ENCODE measurements around the gene NPTN. TPM values are rescaled to one million over a fixed set of nuclear protein-coding genes. Genes with fewer than 3 reads are reported as not detected.

Gene NPTN
- 43.3 TPM for total RNA-seq

DNA sequence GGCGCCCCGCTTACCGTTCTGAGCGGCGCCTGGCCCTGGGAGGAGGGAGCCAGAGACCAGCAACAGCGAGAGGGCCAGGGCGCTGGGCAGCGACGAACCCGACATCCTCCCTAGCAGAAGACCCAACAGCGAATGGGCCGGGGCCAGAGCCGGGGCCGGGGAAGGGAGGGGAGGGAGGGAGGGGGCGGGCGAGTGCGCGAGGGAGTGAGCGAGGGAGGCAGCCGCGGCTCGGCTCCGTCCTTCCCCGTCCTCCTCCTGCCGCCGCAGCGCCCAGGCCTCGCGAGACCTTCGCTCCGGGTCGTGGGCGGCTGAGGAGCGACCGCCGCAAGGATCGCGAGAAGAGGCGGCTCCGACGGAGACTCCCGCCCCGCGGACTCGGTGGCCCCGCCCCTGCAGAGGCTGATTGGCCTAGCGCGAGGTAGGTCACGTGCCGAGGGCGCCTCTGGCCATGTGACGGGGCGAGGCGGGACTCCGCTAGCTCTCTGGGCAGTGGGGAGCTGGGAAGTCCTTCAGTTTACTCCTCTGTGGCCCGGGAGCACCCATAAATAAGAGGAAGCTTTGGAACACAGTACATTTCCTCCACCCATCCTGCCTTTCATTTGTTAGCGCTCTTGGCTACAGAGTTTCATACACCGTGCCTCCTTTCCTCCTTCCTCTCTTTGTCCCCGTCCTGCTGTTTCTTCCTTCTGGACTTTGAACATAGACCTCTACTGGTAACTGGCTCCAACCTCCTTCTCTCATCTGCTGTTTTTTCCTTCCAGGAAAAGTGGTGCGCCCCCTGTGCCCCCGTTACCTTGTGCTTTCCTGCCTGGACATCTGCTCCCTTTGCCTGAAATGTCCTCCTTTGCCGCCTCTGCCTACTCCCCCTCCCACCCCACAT is at the start of gene NPTN:
Gene NPTN (minus strand): TSS at position 279 of the 880 bp plus-strand sequence. CDS start 174 bp downstream, at position 105.
- Histone ChIP-seq H3K9ac (ENCODE audit: low read depth in 1 of 3, low read length in 3 of 3) (peak within 1 kb of the TSS; percentile 84 to 90 (median 85)), H3K27me3 (ENCODE audit: control insufficient read depth in 3 of 3, insufficient read depth in 3 of 3, low read length in 3 of 3) (peaks cover 0 to 3% (median 0%) of the 10 kb centered on the region in 3 donors), H3K27ac (ENCODE audit: low read depth, low read length) (peak within 1 kb of the TSS; percentile 83), H3K4me3 (ENCODE audit: low read length in 3 of 3) (peak within 1 kb of the TSS; percentile 74 to 87 (median 79)), H3K4me1 (ENCODE audit: control insufficient read depth in 3 of 3, insufficient read depth in 3 of 3, low read length in 3 of 3) (peaks cover 33 to 40% (median 40%) of the 10 kb centered on the region in 3 donors), H3K9me3 (ENCODE audit: control insufficient read depth in 3 of 3, low read length in 3 of 3) (no peaks in the 10 kb centered on the region), H3K36me3 (ENCODE audit: control insufficient read depth in 3 of 3, insufficient read depth in 3 of 3, low read length in 3 of 3) (no peaks in the 10 kb centered on the region)

DNA sequence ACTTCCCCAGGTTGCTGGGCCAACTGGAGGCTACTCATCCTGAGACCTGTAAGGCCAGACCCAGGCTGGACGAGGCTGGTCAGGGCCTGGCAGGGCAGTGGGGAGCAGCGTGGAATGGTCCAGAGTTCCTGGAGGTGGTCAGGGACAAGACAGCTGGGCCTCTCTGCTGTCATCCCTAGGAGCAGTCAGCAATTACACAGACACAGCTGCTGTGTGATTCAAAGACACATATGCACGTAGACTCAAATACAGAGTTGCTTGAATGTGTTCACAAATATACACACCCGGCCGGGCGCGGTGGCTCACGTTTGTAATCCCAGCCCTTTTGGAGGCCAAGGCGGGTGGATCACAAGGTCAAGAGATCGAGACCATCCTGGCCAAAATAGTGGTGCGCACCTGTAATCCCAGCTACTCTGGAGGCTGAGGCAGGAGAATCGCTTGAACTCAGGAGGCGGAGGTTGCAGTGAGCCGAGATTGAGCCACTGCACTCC is 49.5 kb upstream of the NPTN start:
- Histone ChIP-seq H3K4me3 (ENCODE audit: low read length in 3 of 3) (no peak overlapping the region), H3K9ac (ENCODE audit: low read depth in 1 of 3, low read length in 3 of 3) (no peak overlapping the region), H3K27me3 (ENCODE audit: control insufficient read depth in 3 of 3, insufficient read depth in 3 of 3, low read length in 3 of 3) (no peaks in the 10 kb centered on the region), H3K27ac (ENCODE audit: low read depth, low read length) (peak overlapping the region; percentile 80), H3K9me3 (ENCODE audit: control insufficient read depth in 3 of 3, low read length in 3 of 3) (no peaks in the 10 kb centered on the region), H3K36me3 (ENCODE audit: control insufficient read depth in 3 of 3, insufficient read depth in 3 of 3, low read length in 3 of 3) (no peaks in the 10 kb centered on the region), H3K4me1 (ENCODE audit: control insufficient read depth in 3 of 3, insufficient read depth in 3 of 3, low read length in 3 of 3) (peaks cover 25 to 36% (median 32%) of the 10 kb centered on the region in 3 donors)

GRCh38 chr15:73681856-73682599 is 48.8 kb upstream of the NPTN start:
- H3K4me1 ChIP-seq (ENCODE audit: control insufficient read depth in 3 of 3, insufficient read depth in 3 of 3, low read length in 3 of 3), result peaks cover 23 to 35% (median 32%) of the 10 kb centered on the region in 3 donors
- no peak overlapping the region for H3K9ac ChIP-seq (ENCODE audit: low read depth in 1 of 3, low read length in 3 of 3)
- no peaks in the 10 kb centered on the region for H3K9me3 ChIP-seq (ENCODE audit: control insufficient read depth in 3 of 3, low read length in 3 of 3)
- no peaks in the 10 kb centered on the region for H3K36me3 ChIP-seq (ENCODE audit: control insufficient read depth in 3 of 3, insufficient read depth in 3 of 3, low read length in 3 of 3)
- H3K27me3 ChIP-seq (ENCODE audit: control insufficient read depth in 3 of 3, insufficient read depth in 3 of 3, low read length in 3 of 3), result no peaks in the 10 kb centered on the region
- H3K27ac ChIP-seq (ENCODE audit: low read depth, low read length), result no peak overlapping the region
- H3K4me3 ChIP-seq (ENCODE audit: low read length in 3 of 3), result no peak overlapping the region

DNA sequence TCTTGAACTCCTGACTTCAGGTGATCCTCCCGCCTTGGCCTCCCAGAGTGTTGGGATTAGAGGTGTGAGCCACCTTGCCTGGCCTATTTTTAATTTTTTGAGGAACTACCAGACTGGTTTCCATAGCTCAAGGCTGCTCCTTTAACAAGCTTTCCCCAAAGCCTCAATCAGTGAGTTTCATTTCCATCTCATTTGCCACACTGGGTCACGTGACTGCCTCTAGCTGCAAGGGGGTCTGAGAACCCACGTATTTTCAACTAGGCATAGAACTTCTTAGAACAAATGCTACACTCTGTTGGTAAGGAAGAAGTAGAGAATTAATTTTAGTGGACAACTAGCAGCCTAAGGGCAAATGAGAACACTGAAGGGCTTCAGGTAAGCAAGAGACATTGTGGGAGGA is 47.9 kb upstream of the NPTN start:
- no peaks in the 10 kb centered on the region for H3K9me3 ChIP-seq (ENCODE audit: control insufficient read depth in 3 of 3, low read length in 3 of 3)
- no peaks in the 10 kb centered on the region for H3K27me3 ChIP-seq (ENCODE audit: control insufficient read depth in 3 of 3, insufficient read depth in 3 of 3, low read length in 3 of 3)
- H3K4me3 ChIP-seq (ENCODE audit: low read length in 3 of 3), result no peak overlapping the region
- H3K4me1 ChIP-seq (ENCODE audit: control insufficient read depth in 3 of 3, insufficient read depth in 3 of 3, low read length in 3 of 3), result peaks cover 16 to 25% (median 22%) of the 10 kb centered on the region in 3 donors
- H3K36me3 ChIP-seq (ENCODE audit: control insufficient read depth in 3 of 3, insufficient read depth in 3 of 3, low read length in 3 of 3), result no peaks in the 10 kb centered on the region
- H3K9ac ChIP-seq (ENCODE audit: low read depth in 1 of 3, low read length in 3 of 3), result no peak overlapping the region
- no peak overlapping the region for H3K27ac ChIP-seq (ENCODE audit: low read depth, low read length)

DNA sequence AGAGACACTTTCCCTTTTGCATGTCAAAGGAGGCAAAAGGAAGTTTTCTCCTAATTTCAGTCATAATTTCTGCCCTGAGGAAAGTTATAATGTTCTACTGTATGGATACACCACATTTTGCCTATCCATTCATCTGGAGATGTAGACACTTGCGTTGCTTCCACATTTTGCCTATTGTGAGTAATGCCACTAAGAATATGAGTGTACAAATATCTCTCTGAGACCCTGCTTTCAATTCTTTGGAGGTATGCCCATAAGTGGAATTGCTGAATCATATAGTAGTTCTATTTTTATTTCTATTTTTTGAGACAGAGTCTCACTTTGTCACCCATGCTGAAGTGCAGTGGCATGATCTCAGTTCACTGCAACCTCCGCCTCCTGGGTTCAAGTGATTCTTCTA is 47.4 kb upstream of the NPTN start:
- Histone ChIP-seq H3K4me1 (ENCODE audit: control insufficient read depth in 3 of 3, insufficient read depth in 3 of 3, low read length in 3 of 3) (peaks cover 11 to 20% (median 17%) of the 10 kb centered on the region in 3 donors), H3K4me3 (ENCODE audit: low read length in 3 of 3) (no peak overlapping the region), H3K9ac (ENCODE audit: low read depth in 1 of 3, low read length in 3 of 3) (no peak overlapping the region), H3K9me3 (ENCODE audit: control insufficient read depth in 3 of 3, low read length in 3 of 3) (no peaks in the 10 kb centered on the region), H3K27me3 (ENCODE audit: control insufficient read depth in 3 of 3, insufficient read depth in 3 of 3, low read length in 3 of 3) (no peaks in the 10 kb centered on the region), H3K27ac (ENCODE audit: low read depth, low read length) (no peak overlapping the region), H3K36me3 (ENCODE audit: control insufficient read depth in 3 of 3, insufficient read depth in 3 of 3, low read length in 3 of 3) (no peaks in the 10 kb centered on the region)

DNA sequence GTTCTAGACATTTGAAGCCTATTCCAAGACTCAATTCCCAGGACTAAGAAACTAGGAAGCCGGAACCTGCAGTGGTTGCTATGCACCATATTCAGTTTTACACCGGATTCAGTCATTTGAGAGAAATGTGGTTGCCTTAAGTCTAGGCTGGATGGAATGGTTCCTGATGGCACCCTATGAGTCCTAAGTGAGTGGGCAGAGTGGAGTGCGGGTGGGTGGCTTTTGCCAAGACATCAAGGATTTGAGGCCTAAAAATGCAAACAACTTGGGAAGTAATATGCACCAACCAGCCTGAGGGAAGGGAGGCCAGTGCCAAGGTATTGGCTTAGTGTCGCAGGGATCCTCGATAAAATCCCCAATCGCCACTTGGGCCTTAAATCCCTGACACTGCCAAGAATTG is 46.8 kb upstream of the NPTN start:
- no peaks in the 10 kb centered on the region for H3K9me3 ChIP-seq (ENCODE audit: control insufficient read depth in 3 of 3, low read length in 3 of 3)
- H3K27ac ChIP-seq (ENCODE audit: low read depth, low read length), result no peak overlapping the region
- H3K36me3 ChIP-seq (ENCODE audit: control insufficient read depth in 3 of 3, insufficient read depth in 3 of 3, low read length in 3 of 3), result no peaks in the 10 kb centered on the region
- no peak overlapping the region for H3K4me3 ChIP-seq (ENCODE audit: low read length in 3 of 3)
- H3K9ac ChIP-seq (ENCODE audit: low read depth in 1 of 3, low read length in 3 of 3), result no peak overlapping the region
- peaks cover 8 to 18% (median 15%) of the 10 kb centered on the region in 3 donors for H3K4me1 ChIP-seq (ENCODE audit: control insufficient read depth in 3 of 3, insufficient read depth in 3 of 3, low read length in 3 of 3)
- H3K27me3 ChIP-seq (ENCODE audit: control insufficient read depth in 3 of 3, insufficient read depth in 3 of 3, low read length in 3 of 3), result no peaks in the 10 kb centered on the region

DNA sequence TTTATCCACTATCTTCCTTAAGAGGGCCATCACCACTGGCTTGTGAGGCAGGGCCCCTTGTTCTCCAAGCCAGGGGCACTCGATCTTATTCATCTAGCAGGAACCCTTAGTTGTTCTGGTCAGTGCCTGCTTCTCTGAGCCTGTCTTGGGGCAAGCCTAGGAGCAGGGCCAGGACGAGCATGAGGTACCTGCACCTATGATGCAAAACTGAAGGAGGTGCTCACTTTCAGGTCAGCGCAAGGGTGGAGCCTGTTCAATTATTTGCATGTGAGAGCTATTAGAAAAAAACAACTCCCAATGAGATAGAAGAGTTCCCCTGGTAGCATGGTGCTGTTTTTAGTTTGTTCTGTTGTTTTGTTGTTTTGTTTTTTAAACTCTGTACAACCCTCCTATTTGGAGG is 46.0 kb upstream of the NPTN start:
- H3K36me3 ChIP-seq (ENCODE audit: control insufficient read depth in 3 of 3, insufficient read depth in 3 of 3, low read length in 3 of 3), result no peaks in the 10 kb centered on the region
- H3K27ac ChIP-seq (ENCODE audit: low read depth, low read length), result no peak overlapping the region
- no peak overlapping the region for H3K9ac ChIP-seq (ENCODE audit: low read depth in 1 of 3, low read length in 3 of 3)
- peaks cover 5 to 15% (median 12%) of the 10 kb centered on the region in 3 donors for H3K4me1 ChIP-seq (ENCODE audit: control insufficient read depth in 3 of 3, insufficient read depth in 3 of 3, low read length in 3 of 3)
- H3K27me3 ChIP-seq (ENCODE audit: control insufficient read depth in 3 of 3, insufficient read depth in 3 of 3, low read length in 3 of 3), result no peaks in the 10 kb centered on the region
- H3K4me3 ChIP-seq (ENCODE audit: low read length in 3 of 3), result no peak overlapping the region
- no peaks in the 10 kb centered on the region for H3K9me3 ChIP-seq (ENCODE audit: control insufficient read depth in 3 of 3, low read length in 3 of 3)

- no peak overlapping the region for H3K9ac ChIP-seq (ENCODE audit: low read depth in 1 of 3, low read length in 3 of 3)
- peaks cover under 1 to 10% (median 7%) of the 10 kb centered on the region in 3 donors for H3K4me1 ChIP-seq (ENCODE audit: control insufficient read depth in 3 of 3, insufficient read depth in 3 of 3, low read length in 3 of 3)
- no peaks in the 10 kb centered on the region for H3K9me3 ChIP-seq (ENCODE audit: control insufficient read depth in 3 of 3, low read length in 3 of 3)
- H3K27me3 ChIP-seq (ENCODE audit: control insufficient read depth in 3 of 3, insufficient read depth in 3 of 3, low read length in 3 of 3), result no peaks in the 10 kb centered on the region
- H3K4me3 ChIP-seq (ENCODE audit: low read length in 3 of 3), result no peak overlapping the region
- no peak overlapping the region for H3K27ac ChIP-seq (ENCODE audit: low read depth, low read length)
- H3K36me3 ChIP-seq (ENCODE audit: control insufficient read depth in 3 of 3, insufficient read depth in 3 of 3, low read length in 3 of 3), result no peaks in the 10 kb centered on the region
These were observed 45.3 kb upstream of the NPTN start for GRCh38 chr15:73678498-73678897.

- peaks cover 0 to 5% (median 4%) of the 10 kb centered on the region in 3 donors for H3K4me1 ChIP-seq (ENCODE audit: control insufficient read depth in 3 of 3, insufficient read depth in 3 of 3, low read length in 3 of 3)
- no peaks in the 10 kb centered on the region for H3K27me3 ChIP-seq (ENCODE audit: control insufficient read depth in 3 of 3, insufficient read depth in 3 of 3, low read length in 3 of 3)
- H3K36me3 ChIP-seq (ENCODE audit: control insufficient read depth in 3 of 3, insufficient read depth in 3 of 3, low read length in 3 of 3), result no peaks in the 10 kb centered on the region
- H3K4me3 ChIP-seq (ENCODE audit: low read length in 3 of 3), result no peak overlapping the region
- H3K27ac ChIP-seq (ENCODE audit: low read depth, low read length), result no peak overlapping the region
- no peak overlapping the region for H3K9ac ChIP-seq (ENCODE audit: low read depth in 1 of 3, low read length in 3 of 3)
- H3K9me3 ChIP-seq (ENCODE audit: control insufficient read depth in 3 of 3, low read length in 3 of 3), result no peaks in the 10 kb centered on the region
These were observed 44.5 kb upstream of the NPTN start for GRCh38 chr15:73677733-73678132.

Data from skeletal muscle tissue (tissue), 4 donors.